ENCODE results near the gene SLC25A21. TPM values are rescaled to one million over a fixed set of nuclear protein-coding genes. Genes with fewer than 3 reads are reported as not detected.
"Not testable (repeated sequence)": the region's sequence is repeated elsewhere in the genome, so short reads cannot be mapped to it uniquely, and the experiment has no call there.

The SLC25A21 gene
- total and polyA plus RNA-seq, 10 donors: 0.06 to 1.1 (median 0.22) TPM; not detected in 2

- Histone ChIP-seq H3K27me3 (replicated peaks in 1 of 7) (no peaks in the 10 kb centered on the region), H3K9me3 (no peaks in the 10 kb centered on the region), H3K4me1 (peaks cover 0 to 6% (median 0%) of the 10 kb centered on the region in 6 donors), H3K36me3 (no peaks in the 10 kb centered on the region), H3K4me3 (no peak overlapping the region), H3K27ac (no peak overlapping the region)
- WGBS, 5 donors: 35 to 56% (median 44%) methylated on average over 1 of the region's 1 CpG
- intact Hi-C loops (cut with DNase I; ENCODE audit: low total_unique reads): no loop called here
- TF ChIP-seq POLR2AphosphoS5 (IDR thresholded peaks at IDR 0.05): no peak
- TF ChIP-seq CTCF (IDR thresholded peaks at IDR 0.05 in 8 of 11, conservative IDR thresholded peaks at IDR 0.05 in 3 of 11): no peak
- TF ChIP-seq POLR2A (IDR thresholded peaks at IDR 0.05): no peak
- no peak for DNase-seq
Observed at GRCh38 chr14:37147310-37147880, 25.0 kb downstream of the SLC25A21 start.

- DNase-seq; H3K4me3 ChIP-seq; H3K27me3 ChIP-seq (replicated peaks in 1 of 7); H3K27ac ChIP-seq; H3K9me3 ChIP-seq; intact Hi-C loops (cut with DNase I; ENCODE audit: low total_unique reads); H3K36me3 ChIP-seq; H3K4me1 ChIP-seq: not testable (repeated sequence)
- WGBS, 5 donors: 65 to 83% (median 75%) methylated on average over 1 of the region's 1 CpG
Observed at GRCh38 chr14:37146438-37146837, 26.0 kb downstream of the SLC25A21 start.

- no peak overlapping the region for H3K27ac ChIP-seq
- intact Hi-C loops (cut with DNase I; ENCODE audit: low total_unique reads): no loop called here
- DNase-seq: no peak
Observed at GRCh38 chr14:37145395-37145794, 27.0 kb downstream of the SLC25A21 start.

GRCh38 chr14:37144729-37145363 lies 27.6 kb downstream of the SLC25A21 start:
- no peak overlapping the region for H3K27ac ChIP-seq
- H3K4me3 ChIP-seq: no peak overlapping the region
- no peak for TF ChIP-seq POLR2AphosphoS5 (IDR thresholded peaks at IDR 0.05)
- TF ChIP-seq CTCF (IDR thresholded peaks at IDR 0.05 in 8 of 11, conservative IDR thresholded peaks at IDR 0.05 in 3 of 11): no peak
- no peak for TF ChIP-seq POLR2A (IDR thresholded peaks at IDR 0.05)
- DNase-seq: no peak
- no peaks in the 10 kb centered on the region for H3K27me3 ChIP-seq (replicated peaks in 1 of 7)
- no peaks in the 10 kb centered on the region for H3K9me3 ChIP-seq
- no peaks in the 10 kb centered on the region for H3K36me3 ChIP-seq
- 85 to 92% (median 86%) methylated on average over 3 of the region's 3 CpGs for WGBS, 5 donors
- no peaks in the 10 kb centered on the region for H3K4me1 ChIP-seq
- intact Hi-C loops (cut with DNase I; ENCODE audit: low total_unique reads): no loop called here

More at GRCh38 chr14:37145395-37145794, 27.0 kb downstream of the SLC25A21 start:
- H3K27me3 ChIP-seq (replicated peaks in 1 of 7): no peaks in the 10 kb centered on the region
- H3K9me3 ChIP-seq: no peaks in the 10 kb centered on the region
- no peaks in the 10 kb centered on the region for H3K36me3 ChIP-seq
- H3K4me3 ChIP-seq: no peak overlapping the region
- peaks cover 0 to 5% (median 0%) of the 10 kb centered on the region in 6 donors for H3K4me1 ChIP-seq
- TF ChIP-seq POLR2A (IDR thresholded peaks at IDR 0.05): no peak
- no peak for TF ChIP-seq POLR2AphosphoS5 (IDR thresholded peaks at IDR 0.05)
- TF ChIP-seq CTCF (IDR thresholded peaks at IDR 0.05 in 8 of 11, conservative IDR thresholded peaks at IDR 0.05 in 3 of 11): no peak
